ENCODE measurements around the gene RNU7-1. TPM values are rescaled to one million over a fixed set of nuclear protein-coding genes. Genes with fewer than 3 reads are reported as not detected.
A peak's percentile ranks its signal among the peaks of the same experiment; 100 is the strongest.

RNU7-1 gene
- total and polyA plus RNA-seq, 9 of the 15 experiments (the other 6 are each of a cell fraction or from before 2014, with no cell fraction given): not detected

GRCh38 chr12:6943722-6944380 lies at the start of gene RNU7-1, which contains the start of gene C12orf57 (continued):
- TF ChIP-seq NCOR1 (IDR thresholded peaks at IDR 0.05) (peak; percentile 93), ERF (CRISPR knock-in tag; IDR thresholded peaks at IDR 0.05) (peak; percentile 99), PML (IDR thresholded peaks at IDR 0.05; ENCODE audit: low read length) (peak; percentile 100), GTF2F1 (IDR thresholded peaks at IDR 0.05; ENCODE audit: low read depth, low read length) (peak; percentile 99), KDM2B (CRISPR knock-in tag; IDR thresholded peaks at IDR 0.05) (no peak), POLR2AphosphoS5 (IDR thresholded peaks at IDR 0.05; ENCODE audit: control insufficient read depth, insufficient read depth, low read depth, low read length) (peak; percentile 100), HMG20B (CRISPR knock-in tag; IDR thresholded peaks at IDR 0.05) (peak; percentile 97), VEZF1 (CRISPR knock-in tag; IDR thresholded peaks at IDR 0.05) (peak; percentile 51; the same call in 1 of the 2 replicates), ELF2 (CRISPR knock-in tag; IDR thresholded peaks at IDR 0.05) (peak; percentile 90), HOXB6 (CRISPR knock-in tag; IDR thresholded peaks at IDR 0.05; ENCODE audit: borderline replicate concordance) (peak; percentile 84; the same call in 1 of the 2 replicates), CEBPZ (IDR thresholded peaks at IDR 0.05; ENCODE audit: borderline replicate concordance, low read depth, low read length) (0 out of 2 replicates have a peak, but pooled peaks have one; percentile 38)
- TF ChIP-seq, protein P1, sequence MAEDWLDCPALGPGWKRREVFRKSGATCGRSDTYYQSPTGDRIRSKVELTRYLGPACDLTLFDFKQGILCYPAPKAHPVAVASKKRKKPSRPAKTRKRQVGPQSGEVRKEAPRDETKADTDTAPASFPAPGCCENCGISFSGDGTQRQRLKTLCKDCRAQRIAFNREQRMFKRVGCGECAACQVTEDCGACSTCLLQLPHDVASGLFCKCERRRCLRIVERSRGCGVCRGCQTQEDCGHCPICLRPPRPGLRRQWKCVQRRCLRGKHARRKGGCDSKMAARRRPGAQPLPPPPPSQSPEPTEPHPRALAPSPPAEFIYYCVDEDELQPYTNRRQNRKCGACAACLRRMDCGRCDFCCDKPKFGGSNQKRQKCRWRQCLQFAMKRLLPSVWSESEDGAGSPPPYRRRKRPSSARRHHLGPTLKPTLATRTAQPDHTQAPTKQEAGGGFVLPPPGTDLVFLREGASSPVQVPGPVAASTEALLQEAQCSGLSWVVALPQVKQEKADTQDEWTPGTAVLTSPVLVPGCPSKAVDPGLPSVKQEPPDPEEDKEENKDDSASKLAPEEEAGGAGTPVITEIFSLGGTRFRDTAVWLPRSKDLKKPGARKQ (CRISPR knock-in tag; IDR thresholded peaks at IDR 0.05): no peak
- TF ChIP-seq, protein P2, sequence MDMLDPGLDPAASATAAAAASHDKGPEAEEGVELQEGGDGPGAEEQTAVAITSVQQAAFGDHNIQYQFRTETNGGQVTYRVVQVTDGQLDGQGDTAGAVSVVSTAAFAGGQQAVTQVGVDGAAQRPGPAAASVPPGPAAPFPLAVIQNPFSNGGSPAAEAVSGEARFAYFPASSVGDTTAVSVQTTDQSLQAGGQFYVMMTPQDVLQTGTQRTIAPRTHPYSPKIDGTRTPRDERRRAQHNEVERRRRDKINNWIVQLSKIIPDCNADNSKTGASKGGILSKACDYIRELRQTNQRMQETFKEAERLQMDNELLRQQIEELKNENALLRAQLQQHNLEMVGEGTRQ (CRISPR knock-in tag; IDR thresholded peaks at IDR 0.05): no peak
- TF ChIP-seq, protein P3, sequence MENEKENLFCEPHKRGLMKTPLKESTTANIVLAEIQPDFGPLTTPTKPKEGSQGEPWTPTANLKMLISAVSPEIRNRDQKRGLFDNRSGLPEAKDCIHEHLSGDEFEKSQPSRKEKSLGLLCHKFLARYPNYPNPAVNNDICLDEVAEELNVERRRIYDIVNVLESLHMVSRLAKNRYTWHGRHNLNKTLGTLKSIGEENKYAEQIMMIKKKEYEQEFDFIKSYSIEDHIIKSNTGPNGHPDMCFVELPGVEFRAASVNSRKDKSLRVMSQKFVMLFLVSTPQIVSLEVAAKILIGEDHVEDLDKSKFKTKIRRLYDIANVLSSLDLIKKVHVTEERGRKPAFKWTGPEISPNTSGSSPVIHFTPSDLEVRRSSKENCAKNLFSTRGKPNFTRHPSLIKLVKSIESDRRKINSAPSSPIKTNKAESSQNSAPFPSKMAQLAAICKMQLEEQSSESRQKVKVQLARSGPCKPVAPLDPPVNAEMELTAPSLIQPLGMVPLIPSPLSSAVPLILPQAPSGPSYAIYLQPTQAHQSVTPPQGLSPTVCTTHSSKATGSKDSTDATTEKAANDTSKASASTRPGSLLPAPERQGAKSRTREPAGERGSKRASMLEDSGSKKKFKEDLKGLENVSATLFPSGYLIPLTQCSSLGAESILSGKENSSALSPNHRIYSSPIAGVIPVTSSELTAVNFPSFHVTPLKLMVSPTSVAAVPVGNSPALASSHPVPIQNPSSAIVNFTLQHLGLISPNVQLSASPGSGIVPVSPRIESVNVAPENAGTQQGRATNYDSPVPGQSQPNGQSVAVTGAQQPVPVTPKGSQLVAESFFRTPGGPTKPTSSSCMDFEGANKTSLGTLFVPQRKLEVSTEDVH (IDR thresholded peaks at IDR 0.05; ENCODE audit: low read depth, partially characterized antibody): no peak
- TF ChIP-seq, protein P4, sequence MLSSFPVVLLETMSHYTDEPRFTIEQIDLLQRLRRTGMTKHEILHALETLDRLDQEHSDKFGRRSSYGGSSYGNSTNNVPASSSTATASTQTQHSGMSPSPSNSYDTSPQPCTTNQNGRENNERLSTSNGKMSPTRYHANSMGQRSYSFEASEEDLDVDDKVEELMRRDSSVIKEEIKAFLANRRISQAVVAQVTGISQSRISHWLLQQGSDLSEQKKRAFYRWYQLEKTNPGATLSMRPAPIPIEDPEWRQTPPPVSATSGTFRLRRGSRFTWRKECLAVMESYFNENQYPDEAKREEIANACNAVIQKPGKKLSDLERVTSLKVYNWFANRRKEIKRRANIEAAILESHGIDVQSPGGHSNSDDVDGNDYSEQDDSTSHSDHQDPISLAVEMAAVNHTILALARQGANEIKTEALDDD (IDR thresholded peaks at IDR 0.05): peak; percentile 35; the same call in 1 of the 2 replicates

Measured in K562 (cell line).